Right hindlimb (tissue), 1 donor: ENCODE measurements around the gene LKAAEAR1.

Experiments used
- DNase-seq: peaks from one replicate; pipeline ENCODE4 v3.0.0-alpha.2; 2018

The LKAAEAR1 gene

DNA sequence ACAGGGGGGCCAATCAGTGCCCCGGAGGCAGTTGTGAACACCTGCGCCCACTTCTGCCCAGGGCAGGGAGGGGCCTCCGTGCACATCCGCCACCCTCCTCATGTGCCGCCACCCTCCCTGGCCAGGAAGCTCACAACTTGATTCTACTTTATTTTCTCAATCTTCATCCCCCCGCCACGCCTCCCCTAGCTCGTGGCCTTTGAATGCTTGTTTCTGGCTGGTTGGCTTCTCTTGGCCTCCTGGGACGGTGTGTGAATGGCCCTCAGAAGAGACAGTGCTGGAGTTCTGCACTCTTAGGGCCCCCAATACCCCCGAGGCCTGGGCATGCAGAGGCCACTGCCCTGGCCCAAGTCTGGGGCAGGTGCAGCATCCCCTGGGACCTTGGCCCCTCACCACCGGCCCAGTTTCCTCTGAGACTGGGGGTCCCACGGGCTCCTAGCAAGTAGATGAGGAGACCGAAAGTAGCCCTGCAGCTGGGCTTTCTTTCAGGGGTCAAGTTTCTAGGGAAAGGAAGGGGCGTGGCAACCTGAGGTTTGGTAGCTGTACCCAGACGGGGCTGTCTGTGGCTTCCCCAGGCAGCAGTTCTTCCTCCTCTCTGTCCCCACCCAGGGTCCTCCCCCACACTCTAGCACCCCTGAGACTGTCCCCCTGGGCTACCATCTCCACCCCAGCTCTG is 6.2 kb downstream of the LKAAEAR1 start:
- no peak for DNase-seq

DNA sequence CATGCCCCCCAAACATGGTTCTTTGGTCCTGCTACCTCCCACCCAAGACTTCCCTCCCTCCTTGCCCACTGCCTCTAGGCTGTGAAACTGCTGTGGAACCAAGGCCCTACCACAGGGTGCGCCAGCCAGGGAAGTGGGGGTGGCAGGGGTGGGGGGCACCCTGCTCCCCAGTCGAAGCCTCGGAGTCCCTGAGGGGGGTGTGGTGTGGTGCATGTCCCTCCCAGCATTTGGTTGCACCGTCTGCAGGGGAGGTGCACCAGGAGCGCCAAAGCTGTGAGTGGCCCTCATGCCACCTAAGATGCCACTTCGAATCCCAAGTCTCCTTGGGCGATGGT is 6.7 kb downstream of the LKAAEAR1 start:
- no peak for DNase-seq

DNA sequence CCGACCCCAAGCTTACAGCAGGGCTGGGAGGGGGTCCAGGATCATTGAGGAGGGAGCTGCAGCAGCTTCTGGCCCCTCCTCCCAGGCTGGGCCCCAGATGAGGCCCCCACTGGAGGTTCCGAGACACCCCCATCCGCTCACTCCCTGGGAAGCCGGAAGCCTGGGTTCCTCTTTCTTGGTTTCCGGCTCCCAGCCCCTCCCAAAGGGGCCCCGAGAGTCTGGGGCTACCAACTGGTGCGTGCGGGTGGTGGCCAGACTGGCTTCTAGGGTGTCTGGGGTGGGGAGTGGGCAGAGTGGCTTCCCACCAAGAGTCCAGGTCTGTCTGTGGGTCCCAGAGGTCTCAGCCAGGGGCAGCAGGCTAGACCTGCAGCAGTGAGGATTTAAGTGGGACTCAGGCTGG is 7.1 kb downstream of the LKAAEAR1 start:
- no peak for DNase-seq

DNA sequence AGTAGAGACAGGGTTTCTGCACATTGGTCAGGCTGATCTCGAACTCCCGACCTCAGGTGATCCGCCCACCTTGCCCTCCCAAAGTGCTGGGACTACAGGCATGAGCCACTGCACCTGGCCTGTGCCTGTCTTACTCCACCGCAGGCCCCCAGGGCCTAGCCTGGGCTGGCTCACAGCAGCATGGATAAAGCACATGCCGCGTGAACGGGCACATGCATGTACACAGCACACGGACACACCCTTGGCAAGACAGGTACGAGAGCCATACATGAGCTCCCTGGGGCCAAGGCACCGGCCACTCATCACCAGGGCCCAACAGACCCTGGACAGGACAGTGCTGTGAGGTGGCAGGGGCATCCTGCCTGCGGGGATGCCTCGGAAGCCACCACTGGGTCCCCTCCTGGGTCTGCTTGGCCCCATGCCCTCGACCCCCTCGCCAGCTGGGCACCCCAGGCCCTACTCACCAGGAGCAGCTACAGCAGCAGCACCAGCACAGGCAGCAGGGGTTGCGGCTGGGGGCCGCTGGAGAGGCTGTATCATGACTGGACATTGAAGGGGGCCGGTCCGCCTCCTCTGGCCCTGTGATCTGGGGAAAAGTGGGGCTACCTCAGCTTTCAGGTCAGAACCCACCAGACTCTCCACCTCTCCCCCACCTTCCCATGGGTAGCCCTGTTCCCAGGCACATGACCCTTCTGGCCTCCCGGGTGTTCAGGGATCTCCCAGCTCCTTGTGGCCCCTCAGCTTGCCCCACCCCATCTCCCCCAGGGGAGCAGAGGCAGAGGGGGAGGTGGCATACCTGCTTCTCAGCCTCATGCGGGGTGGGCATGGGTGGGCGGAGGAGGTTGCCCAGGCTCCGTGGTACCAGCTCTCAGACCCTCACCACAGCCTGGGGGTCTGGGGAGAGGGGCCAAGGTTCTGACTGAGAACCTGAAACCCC is 7.9 kb downstream of the LKAAEAR1 start:
- no peak for DNase-seq

DNA sequence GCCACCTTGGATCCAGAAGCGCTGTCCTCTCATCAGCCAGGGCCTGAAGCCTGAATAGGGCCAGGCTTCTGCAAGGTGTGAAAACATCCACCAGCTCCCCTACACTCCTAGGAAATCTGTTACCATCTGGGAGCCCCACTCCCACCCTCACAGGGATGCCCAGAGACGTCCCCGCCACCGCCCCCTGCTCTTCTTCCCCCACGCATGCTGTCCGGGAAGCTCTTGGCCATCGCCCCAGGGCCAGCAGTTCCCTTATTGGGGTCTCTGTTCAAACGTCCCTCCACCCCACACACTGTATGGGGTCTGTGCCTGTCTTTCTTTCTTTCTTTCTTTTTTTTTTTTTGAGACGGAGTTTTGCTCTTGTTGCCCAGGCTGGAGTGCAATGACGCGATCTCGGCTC is 8.6 kb downstream of the LKAAEAR1 start:
- no peak for DNase-seq

DNA sequence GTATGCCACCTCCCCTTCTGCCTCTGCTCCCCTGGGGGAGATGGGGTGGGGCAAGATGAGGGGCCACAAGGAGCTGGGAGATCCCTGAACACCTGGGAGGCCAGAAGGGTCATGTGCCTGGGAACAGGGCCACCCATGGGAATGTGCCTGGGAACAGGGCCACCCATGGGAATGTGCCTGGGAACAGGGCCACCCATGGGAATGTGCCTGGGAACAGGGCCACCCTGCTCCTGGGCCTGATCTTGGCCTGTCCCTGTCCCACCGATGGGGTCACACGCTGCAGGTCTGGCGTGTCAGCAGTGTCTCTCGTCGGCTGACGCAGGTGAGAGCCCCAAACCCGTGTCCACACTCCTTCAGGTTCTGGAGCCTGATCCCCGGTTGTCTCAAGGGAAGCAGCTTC is 9.2 kb downstream of the LKAAEAR1 start:
- no peak for DNase-seq

DNA sequence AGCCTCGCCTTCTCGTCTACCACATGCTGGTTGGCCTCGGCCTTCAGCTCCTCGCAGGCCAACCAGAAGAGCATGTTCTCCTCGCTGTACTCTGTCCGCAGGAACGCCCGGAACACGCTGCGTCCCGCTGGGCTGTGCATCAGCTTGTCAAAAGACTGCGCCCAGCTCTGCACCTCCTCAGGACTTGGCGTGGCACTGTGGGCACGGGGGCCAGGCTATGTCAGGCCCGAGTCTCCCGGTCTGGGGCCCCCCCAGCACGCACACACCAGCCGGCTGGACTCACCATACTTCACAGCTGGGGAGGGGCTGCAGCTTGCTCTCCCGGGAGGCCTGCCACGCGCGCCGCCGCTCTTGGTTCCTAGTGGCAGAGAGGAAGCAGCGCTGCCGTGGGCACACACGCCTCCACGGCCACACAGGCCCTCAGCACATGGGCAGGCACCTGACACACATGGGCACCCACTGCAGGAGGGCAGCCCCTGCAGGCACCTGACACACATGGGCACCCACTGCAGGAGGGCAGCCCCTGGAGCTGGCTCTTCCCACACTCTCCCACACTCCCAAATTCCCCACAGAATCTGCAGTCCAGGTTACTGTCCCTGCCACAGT is 9.9 kb downstream of the LKAAEAR1 start:
- no peak for DNase-seq

DNA sequence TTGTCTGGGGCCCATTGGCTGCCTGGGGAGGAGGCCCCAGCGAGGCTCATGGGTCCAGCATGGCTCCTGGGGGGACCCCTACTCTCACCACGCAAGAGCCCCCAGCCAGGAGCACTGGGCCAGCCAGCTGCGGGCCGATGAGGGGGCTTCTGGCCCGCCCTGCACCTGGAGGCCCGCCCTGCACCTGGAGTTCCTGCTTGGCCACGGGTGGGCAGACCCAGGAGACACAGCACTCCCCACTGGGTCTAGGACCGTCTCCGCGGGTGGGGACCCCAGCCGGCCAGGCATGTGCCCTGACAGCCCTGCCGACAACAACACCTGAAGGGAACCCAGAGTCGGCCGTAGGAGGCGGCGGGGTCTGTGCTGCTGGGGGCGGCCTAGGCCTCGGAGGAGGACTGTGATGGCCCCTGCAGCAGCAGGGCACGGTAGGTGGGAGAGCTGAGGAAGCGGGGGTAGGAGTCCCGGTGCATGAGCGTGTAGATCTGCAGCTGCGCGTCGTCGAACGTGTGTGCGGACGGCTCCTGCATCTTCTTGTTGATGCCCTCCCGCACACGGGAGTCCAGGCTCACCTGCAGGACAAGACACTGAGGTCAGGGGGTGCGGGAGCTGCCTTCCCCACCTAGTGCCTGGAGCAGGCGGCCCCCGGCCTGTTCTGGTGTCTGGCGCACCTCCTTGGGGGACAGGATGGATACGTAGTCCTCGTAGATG is 10.6 kb downstream of the LKAAEAR1 start:
- DNase-seq: no peak

DNA sequence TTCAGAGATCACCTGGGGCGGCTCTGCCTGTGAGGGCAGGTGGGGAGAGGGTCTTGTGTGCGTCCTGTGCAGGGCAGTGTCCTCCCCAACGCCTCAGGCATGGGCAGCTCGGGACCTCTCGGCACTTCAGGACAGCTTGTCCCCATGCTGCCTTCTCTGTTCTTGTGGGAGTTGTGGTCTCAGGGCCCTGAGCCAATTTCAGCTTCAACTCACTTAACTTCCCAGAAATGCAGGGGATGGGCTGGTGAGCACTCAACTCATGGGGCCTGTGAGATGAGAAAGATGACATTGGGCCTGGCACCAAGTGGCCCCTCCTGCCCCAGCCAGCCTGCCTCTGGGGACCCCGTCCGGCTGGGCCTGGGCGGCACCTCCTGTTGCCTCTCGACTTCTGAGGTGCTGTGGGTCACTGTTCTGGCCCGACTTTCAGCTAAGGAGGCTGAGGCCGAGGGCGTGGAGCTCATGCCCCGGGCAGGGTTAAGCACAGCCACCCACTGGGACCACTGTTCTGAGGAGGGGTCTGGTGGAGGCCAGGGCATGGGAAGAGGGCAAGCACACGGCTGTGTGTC is 11.6 kb downstream of the LKAAEAR1 start:
- no peak for DNase-seq

DNA sequence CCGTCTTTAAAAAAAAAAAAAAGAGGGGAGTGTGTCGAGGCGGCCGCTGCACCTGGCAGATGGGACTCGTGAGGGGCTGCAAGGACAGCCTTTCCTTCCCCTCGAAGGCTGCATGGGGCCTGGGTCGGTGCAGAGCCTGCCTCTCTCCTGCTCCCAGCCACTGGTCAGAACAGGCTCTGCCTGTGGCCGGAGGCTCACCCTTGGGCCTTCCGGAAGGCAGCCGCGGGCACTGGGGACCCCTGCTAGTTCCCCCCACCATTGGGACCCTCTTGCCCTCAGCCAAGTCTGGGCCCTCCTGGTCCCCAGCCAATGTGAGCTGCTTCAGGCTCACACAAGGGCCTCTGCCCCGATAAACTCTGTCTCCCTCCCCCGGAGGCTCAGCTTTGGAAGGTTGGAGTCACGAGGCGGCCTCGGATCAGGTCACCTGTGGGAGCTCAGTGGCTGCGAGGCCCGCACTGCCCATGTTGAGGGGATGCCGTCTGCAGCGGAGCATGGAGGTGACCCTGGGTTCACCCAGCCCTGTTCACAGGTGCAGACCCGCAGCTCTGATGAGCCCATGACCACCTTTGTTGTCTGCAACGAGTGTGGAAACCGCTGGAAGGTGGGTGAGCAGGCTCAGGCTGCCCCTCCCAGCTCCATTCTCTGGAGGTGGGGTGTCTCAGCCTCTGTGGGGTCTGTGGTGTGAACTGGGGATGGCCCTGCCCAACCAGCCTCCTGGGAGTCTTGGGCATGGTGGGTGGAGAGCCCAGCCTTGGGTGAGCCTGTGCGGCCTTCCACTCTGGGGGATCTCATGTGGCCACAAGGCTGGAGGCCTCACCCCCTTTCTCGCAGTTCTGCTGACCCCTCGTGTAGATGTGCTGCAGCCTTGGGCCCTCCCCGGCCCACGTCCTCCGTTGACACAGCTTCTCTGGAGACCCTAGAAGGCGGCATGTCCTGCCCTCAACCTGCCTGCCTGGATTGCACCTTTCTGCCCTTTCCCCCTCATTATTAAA is 12.6 kb downstream of the LKAAEAR1 start:
- no peak for DNase-seq

DNA sequence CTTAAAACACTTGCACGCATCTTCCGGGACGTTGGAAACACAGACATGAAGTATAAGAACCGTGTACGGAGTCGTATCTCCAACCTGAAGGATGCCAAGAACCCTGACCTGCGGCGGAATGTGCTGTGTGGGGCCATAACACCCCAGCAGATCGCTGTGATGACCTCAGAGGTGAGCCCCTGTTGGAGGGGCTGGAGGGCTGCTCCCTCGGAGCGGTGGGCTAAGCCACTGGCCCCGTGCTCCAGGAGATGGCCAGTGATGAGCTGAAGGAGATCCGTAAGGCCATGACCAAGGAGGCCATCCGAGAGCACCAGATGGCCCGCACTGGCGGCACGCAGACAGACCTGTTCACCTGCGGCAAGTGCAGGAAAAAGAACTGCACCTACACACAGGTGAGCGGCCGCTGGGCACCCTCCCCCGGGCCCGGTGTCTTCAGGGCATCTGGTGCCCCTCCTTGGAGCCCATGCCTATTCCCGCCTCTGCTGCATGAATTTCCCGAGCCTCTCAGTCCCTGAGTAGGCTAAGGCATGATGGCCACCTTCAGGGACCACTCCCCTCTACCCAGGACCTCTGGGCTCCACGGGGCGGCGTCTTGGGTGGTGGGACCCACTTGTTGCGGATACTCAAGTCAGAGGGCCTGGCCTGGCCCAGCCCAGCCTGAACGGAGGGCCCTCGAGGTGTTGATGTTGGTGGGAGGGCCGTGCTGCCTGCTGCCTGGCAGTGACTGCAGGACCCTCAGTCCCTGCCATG is 13.8 kb downstream of the LKAAEAR1 start:
- DNase-seq: no peak

DNA sequence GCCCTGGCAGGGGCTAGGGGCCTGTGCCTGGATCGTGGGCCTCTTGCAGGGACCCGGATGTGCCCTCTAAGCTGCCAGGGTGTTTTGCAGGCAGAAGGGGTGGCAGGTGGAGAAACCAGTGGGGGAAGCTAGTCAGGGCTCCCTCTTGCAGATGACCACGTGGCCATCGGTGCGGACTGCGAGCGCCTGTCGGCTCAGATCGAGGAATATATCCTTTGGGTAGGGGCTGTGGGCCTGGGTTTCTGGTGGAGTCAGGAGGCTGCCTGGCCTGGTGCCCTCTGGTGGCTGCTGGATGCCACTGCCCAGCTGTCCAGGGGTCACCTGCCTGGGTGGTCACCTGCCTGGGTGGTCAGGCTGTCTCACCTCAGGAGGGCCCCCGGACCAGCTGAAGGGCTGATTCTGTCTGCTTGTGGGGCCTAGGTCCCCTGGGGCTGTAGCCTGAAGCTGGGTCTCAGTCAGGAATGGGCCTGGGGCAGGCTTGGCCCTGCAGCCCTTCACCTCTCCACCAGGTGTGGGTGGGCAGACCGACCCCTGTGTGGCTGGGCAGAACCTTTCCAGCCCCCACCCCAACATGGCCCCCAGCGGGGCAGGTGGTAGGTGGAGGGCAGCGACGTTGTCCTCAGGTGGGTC is 14.5 kb downstream of the LKAAEAR1 start:
- no peak for DNase-seq

DNA sequence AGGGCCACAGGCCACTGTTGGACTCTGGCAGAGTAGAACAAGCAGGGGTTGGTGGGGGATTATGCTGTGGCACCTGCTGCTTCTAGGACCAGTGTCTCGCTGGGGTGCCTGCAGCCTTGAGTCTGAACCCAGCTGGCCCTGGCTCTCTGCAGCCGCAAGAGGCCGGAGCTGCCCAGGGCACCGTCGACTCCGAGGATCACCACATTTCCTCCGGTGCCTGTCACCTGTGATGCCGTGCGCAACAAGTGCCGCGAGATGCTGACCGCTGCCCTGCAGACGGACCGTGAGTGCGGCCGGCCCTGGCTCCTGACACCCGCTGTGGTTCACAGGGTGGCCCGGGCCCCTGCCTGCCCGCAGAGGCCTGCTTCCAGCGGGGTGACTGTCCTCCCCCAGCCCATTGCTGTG is 15.0 kb downstream of the LKAAEAR1 start:
- no peak for DNase-seq

DNA sequence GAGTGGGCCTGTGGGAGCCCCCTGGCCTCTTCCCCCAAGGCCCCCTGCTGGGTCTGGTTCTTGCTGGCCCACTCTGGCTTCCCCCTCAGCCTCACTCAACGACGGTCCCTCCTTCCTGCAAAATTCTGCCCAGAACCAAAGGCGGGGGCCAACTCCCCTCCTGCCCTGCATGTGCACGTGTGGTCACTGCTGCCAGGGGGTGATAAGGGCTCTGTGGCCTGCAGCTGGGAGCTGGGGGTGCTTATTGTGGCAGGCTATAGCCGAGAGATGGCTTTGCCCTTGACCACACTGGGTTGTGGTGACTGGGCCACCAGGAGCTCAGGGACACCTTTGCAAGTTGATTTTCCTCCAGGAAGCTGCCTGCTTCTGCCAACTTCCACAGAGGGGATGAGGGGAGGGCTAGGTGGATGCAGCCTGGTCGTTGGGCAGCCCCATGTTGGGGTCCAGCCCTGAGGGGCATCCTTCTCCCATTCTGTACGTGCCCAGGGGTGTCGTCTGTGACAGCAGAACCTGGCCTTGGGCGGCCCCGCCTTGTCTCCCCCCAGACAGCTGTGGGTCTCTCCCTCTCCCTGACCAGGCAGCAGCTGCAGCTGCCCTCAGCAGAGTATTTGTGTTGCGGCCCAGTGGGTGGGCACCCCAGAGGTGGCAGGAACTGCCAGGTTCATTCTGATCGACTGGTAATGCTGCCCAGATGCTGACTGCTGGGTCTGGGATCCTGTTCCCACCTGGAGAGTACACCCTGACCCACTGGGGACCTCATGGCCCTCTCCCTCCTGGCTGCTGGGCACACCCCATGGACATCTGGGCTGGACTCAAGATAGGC is 15.6 kb downstream of the LKAAEAR1 start:
- no peak for DNase-seq

DNA sequence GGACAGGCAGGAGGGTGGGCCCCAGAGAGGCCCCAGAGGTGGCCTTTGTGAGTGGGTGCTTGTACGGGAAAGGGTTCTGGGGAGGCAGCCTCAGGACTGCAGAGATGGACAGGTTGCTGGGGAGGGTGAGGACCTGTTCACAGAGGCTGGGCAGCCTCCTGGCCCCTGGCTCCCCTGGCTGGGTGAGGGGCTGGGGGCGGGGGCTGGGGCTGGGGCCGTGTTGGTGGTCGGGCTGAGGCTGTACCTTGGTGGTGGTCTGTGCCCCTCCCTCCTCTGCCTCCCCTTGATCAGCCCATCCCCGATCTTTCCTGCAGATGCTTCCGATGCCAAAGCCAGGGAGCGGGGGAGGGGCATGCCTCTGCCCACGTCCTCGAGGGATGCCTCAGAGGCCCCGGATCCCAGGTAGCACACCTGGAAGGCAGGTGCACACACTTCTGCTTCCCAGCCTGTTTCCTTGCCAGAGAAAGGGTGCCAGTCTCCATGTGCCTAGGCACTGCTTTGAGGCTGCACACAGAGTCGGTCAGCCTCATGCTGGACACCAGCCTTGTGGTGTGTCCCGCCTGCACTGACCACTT is 16.4 kb downstream of the LKAAEAR1 start:
- DNase-seq: no peak

DNA sequence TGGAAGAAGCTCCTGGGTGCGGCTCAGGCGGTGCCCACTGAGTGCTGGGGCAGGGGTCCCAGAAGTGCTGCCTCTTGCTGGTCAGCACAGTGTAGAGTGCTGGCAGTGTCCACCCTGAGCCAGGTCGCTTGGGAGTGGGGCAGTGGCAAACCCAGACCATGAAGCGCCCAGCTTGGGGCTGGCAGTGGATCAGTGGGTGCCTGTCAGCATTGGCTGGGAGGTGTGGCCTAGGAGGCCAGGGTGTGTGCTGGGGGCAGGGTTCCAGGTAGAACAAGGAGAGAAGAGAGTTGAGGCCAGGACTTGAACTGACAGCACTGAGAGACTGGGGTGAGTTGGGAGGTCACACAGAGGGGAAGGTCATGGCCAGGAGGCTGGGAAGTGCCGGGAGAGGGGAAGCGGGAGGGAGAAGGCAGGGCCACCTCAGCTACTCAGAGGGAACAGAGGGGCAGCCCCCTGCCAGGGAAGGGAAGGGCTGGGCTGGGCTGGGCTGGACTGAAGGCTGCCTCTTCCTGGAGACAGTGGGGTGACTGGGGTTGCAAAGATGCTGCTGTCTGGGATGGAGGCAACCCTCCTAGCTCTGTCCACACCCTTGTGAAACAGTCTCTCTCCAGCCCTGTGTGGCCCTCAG is 17.1 kb downstream of the LKAAEAR1 start:
- no peak for DNase-seq

DNA sequence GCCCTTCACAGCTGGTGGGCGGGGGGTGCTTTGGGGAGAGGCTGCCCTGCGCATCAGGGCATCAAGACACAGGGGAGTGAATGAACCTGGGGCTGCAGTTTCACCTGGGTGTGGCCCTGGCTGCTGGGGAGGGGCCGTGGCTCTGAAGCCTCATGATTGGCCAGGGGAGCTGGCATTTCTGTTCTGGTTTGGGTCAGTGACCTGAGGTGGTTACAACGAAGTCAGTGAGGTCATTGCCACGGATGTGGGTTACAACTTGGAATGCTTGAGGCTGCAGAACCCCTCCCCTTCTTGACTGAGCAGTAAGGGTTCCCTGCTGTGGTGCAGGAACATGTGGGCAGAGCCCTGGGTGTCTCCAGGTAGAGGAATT is 18.2 kb downstream of the LKAAEAR1 start:
- no peak for DNase-seq

DNA sequence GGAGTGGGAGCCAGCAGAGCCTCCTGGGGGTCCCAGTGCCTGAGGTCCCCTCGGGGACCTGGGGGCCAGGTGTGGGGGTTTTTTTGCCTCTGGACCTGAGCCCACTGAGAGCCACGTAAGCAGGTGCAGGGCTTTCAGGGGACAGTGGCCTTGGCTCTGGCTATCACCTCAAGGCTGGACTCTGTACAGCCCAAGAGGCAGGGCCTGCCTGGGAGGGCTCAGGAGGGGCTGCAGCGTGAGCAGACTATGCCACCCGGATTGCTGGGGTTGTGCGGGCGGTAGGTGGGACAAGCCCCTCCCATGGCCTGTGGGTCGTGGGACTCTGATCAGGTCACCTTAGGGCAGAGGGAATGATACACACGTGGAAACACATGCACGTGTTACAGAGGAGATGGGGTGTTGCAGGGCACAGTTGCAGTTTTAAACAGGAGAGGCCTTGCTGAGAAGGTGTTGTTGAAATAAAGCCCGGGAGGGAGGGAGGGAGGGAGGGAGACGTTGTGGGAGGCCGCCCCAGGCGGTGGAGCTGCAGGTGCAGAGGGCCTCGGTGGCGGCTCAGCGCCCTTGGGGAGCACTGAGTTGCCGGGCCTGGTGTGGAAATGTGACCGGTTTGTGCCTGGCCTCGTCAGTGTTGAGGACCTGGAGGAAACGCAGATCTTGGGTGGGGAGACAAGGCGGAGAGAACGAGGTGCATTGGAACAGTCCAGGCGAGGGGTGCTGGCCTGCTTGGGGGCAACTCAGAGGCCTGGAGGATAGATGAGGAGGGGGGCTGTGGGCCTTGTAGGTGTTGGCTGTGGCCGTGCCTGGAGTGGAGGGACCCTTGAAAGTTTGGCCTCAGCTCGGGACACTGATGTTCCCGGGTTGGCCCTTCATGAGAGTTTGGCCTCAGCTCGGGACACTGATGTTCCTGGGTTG is 18.9 kb downstream of the LKAAEAR1 start:
- DNase-seq: no peak
